Upper lobe of right lung (tissue), 1 donor: ENCODE data around the gene PRKCZ. TPM values are rescaled to one million over a fixed set of nuclear protein-coding genes. Genes with fewer than 3 reads are reported as not detected.

Experiments
- ATAC-seq: fragments of 200-7000 bp; cut with Tn5 transposase; one replicate; pipeline ENCODE4 v1.9.1; 2020; ENCODE audit warnings: mild to moderate bottlenecking, moderate library complexity
- DNase-seq: peaks from one replicate; pipeline ENCODE4 v3.0.0-alpha.2; 2020
- H3K27ac ChIP-seq: fragments of 200-600 bp; one replicate; pipeline ENCODE4 v1.8.0; 2022
- H3K27me3 ChIP-seq: fragments of 200-600 bp; one replicate; pipeline ENCODE4 v1.8.0; 2022; ENCODE audit warnings: mild to moderate bottlenecking
- H3K36me3 ChIP-seq: fragments of 200-600 bp; one replicate; pipeline ENCODE4 v1.8.0; 2022
- H3K4me1 ChIP-seq: fragments of 200-600 bp; one replicate; pipeline ENCODE4 v1.8.0; 2022
- H3K4me3 ChIP-seq: fragments of 200-600 bp; one replicate; pipeline ENCODE4 v1.8.0; 2022; ENCODE audit warnings: mild to moderate bottlenecking
- H3K9me3 ChIP-seq: fragments of 200-600 bp; one replicate; pipeline ENCODE4 v1.8.0; 2022
- CTCF ChIP-seq: fragments of 200-600 bp; IDR thresholded peaks from one replicate; pipeline ENCODE4 v1.8.0; 2022; ENCODE audit warnings: antibody characterized with exemption
- intact Hi-C: fragments of 100-400 bp; cut with DNase I; formaldehyde crosslinking; loops from one replicate; pipeline ENCODE4 v1.11.0; 2022
- total RNA-seq: library from RNA; stranded (reverse); fragmentation: NEBNext Ultra II Directional; extraction: Animal tissue kit (Norgen Biotek cat#: 25700); gene quantifications from one replicate; pipeline ENCODE4 v1.2.1, GENCODE V29; 2021
- donor health status: DM: no; HTN: yes; CAD: no; lungs with severe emphysema.

PRKCZ gene
- total RNA-seq, 1 donor from 2014 or later = 121 TPM

- no peak for ATAC-seq
- intact Hi-C loops = no loop called here
- no peaks in the 10 kb centered on the region for H3K27me3 ChIP-seq
- TF ChIP-seq CTCF = no peak
- H3K36me3 ChIP-seq = peaks cover 6% of the 10 kb centered on the region
- DNase-seq = no peak
- no peaks in the 10 kb centered on the region for H3K9me3 ChIP-seq
- H3K27ac ChIP-seq = no peak overlapping the region
- no peak overlapping the region for H3K4me3 ChIP-seq
- no peaks in the 10 kb centered on the region for H3K4me1 ChIP-seq
These were observed 127.8 kb downstream of the PRKCZ start for GRCh38 chr1:2177946-2178538.

GRCh38 chr1:2178875-2179274, 128.7 kb downstream of the PRKCZ start:
- no peak overlapping the region for H3K27ac ChIP-seq
- no peak overlapping the region for H3K4me3 ChIP-seq
- no peaks in the 10 kb centered on the region for H3K4me1 ChIP-seq
- H3K27me3 ChIP-seq = no peaks in the 10 kb centered on the region
- no peaks in the 10 kb centered on the region for H3K9me3 ChIP-seq
- H3K36me3 ChIP-seq = peaks cover 6% of the 10 kb centered on the region
- intact Hi-C loops = no loop called here
- ATAC-seq = no peak
- TF ChIP-seq CTCF = no peak
- no peak for DNase-seq

GRCh38 chr1:2179283-2180013, 129.2 kb downstream of the PRKCZ start:
- Histone ChIP-seq H3K27ac (no peak overlapping the region), H3K9me3 (no peaks in the 10 kb centered on the region), H3K4me3 (no peak overlapping the region), H3K27me3 (no peaks in the 10 kb centered on the region), H3K36me3 (peaks cover 9% of the 10 kb centered on the region), H3K4me1 (no peaks in the 10 kb centered on the region)
- intact Hi-C loops = no loop called here
- ATAC-seq = no peak
- no peak for DNase-seq
- TF ChIP-seq CTCF = no peak

- Histone ChIP-seq H3K9me3 (no peaks in the 10 kb centered on the region), H3K36me3 (peaks cover 20% of the 10 kb centered on the region), H3K4me1 (no peaks in the 10 kb centered on the region), H3K27me3 (no peaks in the 10 kb centered on the region), H3K27ac (no peak overlapping the region), H3K4me3 (no peak overlapping the region)
- no peak for TF ChIP-seq CTCF
- intact Hi-C loops = no loop called here
- DNase-seq = no peak
- ATAC-seq = no peak
These were observed 130.4 kb downstream of the PRKCZ start for GRCh38 chr1:2180297-2181245.

GRCh38 chr1:2181271-2181670, 131.1 kb downstream of the PRKCZ start:
- ATAC-seq = no peak
- peaks cover 21% of the 10 kb centered on the region for H3K36me3 ChIP-seq
- H3K4me1 ChIP-seq = no peaks in the 10 kb centered on the region
- no peak overlapping the region for H3K27ac ChIP-seq
- TF ChIP-seq CTCF = no peak
- no peaks in the 10 kb centered on the region for H3K9me3 ChIP-seq
- intact Hi-C loops = no loop called here
- no peaks in the 10 kb centered on the region for H3K27me3 ChIP-seq
- H3K4me3 ChIP-seq = no peak overlapping the region
- no peak for DNase-seq
